CD4-positive, alpha-beta T cell treated with Interleukin-4 for 1 hour (primary cell): Measurements from ENCODE around the gene GP1BB.

ENCODE experiments used
- DNase-seq, 2 donors: peaks; one replicate each; pipeline ENCODE4 v3.0.0-alpha.2; 2020 to 2022

Gene GP1BB

DNA sequence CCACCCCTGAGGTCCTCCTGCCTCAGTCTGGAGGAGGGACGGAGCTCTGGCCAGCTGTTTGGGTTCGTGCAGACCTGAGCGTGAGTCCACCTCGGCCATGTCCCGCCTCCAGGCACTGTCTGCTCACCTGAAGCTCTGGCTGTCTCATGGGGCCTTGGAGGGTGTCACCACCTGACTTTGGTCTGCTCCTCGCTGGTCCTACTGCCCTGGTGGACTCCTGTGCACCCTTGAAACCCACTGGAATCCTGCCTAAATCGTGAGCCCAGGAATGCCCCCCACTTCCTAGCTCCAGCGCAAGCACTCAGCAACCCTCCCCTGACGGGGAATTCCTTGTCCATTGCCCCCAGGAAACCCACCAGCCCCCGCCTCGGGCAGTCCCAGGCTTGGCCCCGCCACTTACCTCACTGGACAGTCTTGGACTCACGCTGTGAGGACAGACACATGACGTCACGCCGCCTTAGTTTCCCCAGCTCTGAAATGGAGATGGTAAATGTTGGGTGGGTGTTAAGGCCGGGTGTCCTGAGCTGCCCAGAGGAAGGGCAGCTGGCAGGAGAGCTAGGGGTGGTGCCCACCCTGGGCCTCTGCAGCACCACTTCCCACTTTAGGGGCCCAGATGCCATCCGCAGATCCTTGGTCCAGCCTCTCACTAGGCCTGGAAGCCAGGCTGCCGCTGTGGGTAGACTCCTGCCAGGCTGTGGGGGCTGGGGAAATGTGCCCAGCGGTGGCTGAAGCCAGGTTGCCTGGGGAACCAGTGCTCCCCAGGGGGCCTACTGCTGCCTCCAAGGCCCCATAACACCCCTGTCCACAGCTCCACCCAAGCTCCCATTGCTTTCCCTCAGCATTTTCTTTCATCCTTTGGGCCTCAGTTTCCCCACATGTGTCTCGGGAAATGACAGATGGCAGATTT is 19.1 kb downstream of the GP1BB start:
- DNase-seq: no peak

- no peak for DNase-seq
Measured at GRCh38 chr22:19743081-19743480, 19.7 kb downstream of the GP1BB start.

DNA sequence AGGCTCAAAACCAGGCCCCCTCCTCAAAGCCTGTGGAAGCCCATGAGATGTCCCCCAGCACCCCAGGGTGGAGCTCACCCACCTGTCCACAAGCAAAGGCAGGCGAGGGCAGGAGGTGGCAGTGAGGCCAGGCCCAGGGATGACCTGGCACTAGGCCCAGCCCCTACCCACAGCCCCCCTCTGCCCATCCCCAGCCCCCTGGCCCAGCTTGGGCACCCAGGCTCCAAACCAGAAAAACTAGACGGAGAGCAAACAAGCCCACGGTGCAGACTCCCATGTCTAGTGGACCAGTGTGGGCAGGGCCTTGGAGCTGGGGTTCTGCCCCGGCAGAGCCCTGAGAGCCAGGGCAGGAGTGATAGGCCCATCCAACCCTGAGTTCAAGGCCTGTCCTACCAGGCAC is 20.3 kb downstream of the GP1BB start:
- no peak for DNase-seq

GRCh38 chr22:19744350-19745006 is 21.1 kb downstream of the GP1BB start:
- DNase-seq: no peak

- no peak for DNase-seq
Measured at GRCh38 chr22:19745155-19746101, 22.1 kb downstream of the GP1BB start.

GRCh38 chr22:19746726-19747125 is 23.4 kb downstream of the GP1BB start:
- DNase-seq: no peak

- no peak for DNase-seq
Measured at GRCh38 chr22:19747551-19747950, 24.2 kb downstream of the GP1BB start.

DNA sequence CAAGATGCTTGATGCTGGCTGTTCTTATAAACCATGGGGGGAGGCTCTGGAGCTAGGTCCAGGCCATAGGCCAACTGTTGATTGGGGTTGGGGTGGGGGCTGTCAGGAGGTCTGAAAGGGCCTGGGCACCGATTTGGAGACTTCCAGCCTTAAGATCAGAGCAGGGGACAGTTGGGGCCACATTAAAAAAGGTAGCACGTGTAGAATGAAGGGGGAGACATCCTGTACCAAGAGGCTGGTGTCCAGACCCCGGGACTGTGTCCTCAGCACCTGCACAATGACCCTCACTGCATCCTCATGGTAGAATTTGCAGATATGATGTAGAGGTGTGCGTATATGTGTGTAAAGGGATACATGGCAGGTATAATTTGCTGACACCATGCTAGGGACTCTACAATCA is 24.8 kb downstream of the GP1BB start:
- no peak for DNase-seq

DNA sequence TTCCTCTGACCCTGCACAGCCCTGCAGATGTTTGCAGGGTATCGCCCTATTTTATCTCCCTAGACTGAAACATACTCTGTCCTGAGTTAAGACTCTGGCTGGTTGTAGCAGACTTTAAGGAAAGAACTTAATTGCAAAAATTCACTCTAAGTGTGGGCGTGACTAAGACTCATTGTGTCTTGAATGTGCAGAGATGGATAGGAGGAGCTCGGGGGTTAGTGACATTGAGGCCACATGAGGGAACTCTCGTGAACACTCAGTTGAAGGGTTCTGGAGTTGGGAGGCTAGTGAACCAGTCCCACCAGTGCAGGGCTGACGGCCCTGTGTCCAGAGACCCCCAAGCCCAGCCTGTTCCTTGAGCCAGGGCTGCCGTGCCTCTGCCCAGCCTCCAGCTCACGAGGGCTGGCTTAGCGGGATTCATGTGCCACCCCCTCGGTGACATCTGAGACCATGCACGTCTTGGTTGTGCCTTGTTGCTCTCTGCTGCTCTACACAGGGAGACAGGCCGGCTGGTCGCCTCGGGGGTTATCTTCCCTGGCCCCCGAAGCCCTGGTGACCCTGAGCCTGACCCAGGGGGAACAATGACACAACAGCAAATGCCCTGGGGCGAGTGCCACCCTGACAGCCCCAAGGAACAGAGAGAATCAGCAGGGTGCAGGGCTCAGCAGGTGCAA is 25.8 kb downstream of the GP1BB start:
- no peak for DNase-seq

DNA sequence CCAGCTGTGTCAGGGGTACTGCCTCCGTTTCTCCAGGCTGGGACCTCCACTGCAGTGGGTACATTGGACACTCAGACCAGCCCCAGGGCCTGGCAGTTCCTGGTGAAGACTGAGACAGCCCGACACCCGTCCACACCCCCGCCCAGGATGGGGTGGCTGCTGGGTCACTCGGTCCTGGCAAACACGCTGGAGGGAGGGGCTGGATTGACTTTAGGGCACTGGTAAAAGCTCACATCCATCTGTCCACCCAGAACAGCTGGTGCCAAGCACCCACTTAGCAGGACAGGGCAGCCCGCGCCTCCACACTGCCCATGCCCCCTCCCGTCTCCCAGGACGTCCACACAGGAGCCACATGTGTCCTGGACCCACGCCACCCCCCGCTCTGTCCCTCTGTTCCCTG is 26.5 kb downstream of the GP1BB start:
- no peak for DNase-seq

DNA sequence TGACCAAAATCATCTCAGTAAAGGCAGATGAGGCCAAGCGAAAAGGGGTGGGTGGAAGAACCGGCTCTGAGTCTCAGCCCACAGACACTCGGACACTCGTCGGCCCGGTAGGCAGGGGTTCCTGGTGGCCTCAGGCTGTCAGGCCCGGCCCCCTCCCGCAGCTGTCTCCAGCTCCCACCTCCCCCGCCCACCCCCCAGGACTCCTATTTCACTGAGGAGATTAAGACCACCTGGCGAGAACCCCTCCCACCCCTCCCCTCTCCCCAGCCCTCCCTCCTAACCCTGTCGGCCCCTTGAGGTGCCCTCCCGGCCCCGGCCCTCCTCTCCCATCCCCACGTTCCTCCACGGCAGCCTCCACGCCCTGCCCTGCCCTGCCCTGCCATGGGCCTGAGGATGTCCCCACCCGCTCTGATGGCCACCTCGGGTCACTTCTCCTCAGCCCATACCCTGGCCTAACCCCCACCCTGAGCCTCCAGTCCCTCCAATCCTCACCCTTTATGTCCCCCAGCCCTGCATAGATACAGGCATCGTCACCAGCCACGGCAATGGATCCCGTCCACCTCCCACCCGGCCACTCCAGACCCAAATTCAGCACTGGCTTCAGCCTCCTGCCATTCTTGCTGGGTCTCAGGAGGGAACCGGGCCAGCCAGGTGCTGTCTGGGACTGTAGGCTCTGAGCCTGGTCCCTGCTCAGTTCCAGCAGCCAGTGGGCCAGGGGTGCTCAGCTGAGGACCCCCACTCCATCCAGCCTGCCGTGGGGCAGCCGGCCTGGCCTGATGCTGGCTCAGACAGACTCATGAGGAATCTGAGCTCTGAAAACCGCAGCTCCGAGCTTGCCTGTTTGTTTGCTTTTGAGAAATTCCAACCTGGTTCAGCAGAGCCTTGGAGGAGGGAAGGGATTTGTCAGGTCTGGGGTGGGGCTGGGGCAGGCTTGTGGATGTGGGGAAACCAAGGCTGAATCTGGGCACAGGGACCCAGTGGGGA is 27.5 kb downstream of the GP1BB start:
- no peak for DNase-seq

DNA sequence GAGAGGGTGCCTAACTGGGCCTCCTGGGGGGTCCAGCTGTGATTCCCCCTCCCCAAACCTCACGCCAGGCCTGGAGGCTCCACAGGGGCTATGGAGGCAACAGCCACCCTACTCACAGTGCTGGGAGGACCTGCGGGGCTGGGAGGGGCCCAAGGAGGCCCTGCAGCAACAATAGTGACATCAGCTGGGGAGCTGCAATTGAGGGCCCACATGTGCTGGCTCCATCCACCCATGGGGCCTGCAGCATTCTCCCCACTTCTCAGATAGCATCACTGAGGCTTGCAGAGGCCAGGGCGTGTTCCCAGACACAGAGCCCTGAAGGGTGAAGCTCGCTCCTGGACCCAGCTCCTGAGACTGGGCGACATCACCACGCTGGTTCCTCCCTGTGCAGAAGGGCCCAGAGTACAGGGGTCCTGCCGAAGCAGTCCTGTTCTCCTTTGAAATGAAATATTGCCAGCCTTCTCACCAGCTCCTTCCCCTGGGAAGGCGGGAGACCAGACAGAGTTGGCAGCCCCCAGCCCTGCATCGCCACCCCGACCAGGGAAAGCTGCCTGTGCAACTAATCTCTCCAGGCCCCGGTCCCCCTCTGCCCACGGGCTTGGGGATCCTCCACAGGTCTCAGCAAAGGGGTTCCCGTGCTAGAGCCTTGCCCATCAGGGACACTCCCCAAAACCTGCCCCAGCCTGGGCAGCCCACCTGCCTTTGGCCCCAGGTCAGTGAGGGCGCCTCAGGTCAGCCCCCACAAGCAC is 28.3 kb downstream of the GP1BB start:
- DNase-seq: no peak

DNA sequence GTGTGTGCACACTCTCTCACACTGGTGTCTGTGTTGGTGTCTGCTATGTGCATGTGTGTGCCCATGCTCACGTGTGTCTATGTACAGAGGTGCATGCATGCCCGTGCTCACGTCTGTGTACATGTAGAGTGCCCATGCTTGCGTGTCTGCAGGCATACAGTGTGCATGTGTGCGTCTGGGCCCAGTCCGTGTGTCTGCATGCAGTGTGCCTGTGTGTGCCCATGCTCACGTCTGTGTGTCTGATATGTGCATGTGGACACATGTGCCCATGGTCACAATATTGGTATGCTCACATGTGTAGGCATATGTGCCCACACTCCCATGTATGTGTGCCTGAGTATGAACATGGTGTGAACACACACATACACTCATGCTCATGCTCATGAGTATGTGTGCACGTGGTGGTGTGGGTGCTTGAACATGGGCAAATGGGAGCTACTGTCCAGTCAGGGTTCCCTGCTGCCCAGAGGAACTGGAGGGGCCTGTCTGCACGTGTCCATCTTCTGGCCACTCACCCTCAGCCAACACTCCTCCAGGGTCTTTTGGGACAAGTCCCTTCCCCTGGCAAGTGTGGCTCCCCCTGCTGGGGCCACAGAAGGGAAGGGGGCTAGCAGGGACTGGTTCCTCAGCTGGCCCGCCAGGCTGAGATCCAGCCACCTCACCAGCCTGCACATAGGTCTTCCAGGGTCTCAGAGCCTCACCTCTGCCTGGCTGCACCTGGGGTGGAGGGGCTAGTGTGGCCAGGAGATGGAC is 29.9 kb downstream of the GP1BB start:
- no peak for DNase-seq

GRCh38 chr22:19753996-19754700 is 30.8 kb downstream of the GP1BB start:
- no peak for DNase-seq

- DNase-seq: no peak
Measured at GRCh38 chr22:19754701-19755144, 31.4 kb downstream of the GP1BB start.

DNA sequence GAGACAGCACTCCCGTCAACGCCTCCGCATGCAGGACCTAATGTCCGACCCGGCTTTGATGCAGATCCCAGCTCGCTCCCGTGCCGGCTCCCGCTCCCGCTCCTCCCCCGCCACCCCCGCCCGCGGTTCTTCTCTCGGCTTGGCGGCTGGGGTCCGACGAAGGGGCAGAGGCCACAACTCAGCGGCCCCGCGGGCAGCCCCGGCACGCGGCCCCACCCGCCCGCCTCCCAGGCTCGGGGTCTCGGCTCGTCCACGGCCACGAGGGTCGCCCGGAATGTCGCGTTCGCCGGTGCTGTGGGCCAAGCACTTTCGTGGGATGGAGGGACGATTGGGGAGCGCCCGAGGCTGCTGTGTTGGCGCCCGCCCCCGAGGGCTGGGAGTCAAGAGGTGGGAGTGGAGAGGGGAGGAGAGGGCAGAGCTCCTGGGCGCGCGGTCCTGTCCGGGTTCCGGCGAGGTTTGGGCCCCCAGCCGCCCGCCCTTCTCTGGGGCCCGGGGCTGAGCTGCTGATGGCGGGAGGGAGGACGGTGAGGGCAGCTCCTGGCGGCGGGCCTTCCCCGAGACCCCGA is 31.9 kb downstream of the GP1BB start:
- DNase-seq: no peak

DNA sequence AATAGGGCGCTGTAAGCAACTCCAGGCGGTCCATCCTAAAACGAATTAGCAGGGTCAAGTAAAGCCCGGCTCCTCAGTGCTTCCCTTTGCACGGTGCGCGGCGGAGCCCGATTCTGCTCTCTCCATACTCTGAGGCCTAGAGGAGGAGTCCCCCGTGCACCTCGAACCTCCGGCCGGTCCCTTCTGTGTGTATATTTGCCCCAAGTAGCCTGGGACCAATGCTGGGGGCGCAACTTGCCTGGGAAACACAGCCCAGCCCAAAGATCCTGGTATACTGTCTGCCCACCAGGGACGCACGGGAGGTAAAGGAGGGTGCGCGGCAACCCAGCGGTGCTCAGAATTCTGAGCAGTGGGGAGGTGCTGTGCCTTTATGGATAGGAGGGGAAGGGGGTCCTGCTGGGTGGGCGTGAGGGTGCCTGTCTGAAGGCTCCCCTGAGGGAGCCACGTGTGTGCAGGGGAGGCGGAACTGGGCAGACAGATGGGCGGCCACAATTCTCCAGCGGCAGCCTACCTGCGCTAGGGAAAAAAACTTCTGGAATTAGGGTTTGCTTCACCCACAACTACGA is 32.5 kb downstream of the GP1BB start:
- DNase-seq: no peak
